ENCODE results near the gene ACRV1. TPM values are rescaled to one million over a fixed set of nuclear protein-coding genes. Genes with fewer than 3 reads are reported as not detected.

ACRV1 gene
- polyA plus RNA-seq (2013, experiment 1 of 2): not detected
- not detected for polyA plus RNA-seq (2013, experiment 2 of 2)

DNA sequence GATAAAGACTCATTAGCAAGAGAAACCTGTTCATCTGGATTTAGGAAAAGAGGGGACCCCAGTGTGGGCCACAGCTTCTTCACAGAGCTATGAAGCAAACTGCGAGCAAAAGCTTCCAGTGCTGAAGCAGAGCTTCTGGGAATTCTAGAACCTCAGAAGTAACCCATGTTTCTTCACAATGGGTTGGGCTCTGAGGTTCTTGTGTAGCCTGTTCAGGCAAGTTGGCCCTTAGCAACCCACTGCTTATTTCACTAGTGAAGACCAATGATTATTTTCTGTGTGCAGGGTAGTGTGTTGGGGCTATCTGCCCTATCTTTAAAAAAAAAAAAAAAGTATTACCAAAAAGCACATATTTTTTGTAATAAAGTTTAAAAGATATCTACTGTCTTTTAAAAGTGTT lies at the start of gene ACRV1:
TSS of gene ACRV1 (minus strand) at position 101 of the 400 bp plus-strand sequence. CDS start at position 34, 67 bp downstream.
- 100% methylated on average over 1 of the region's 1 CpG for WGBS

GRCh38 chr11:125728969-125729368 lies 48.3 kb upstream of the ACRV1 start:
- Histone ChIP-seq H3K9me3 (ENCODE audit: control insufficient read depth, low read length) (no peaks in the 10 kb centered on the region), H3K18ac (ENCODE audit: low read depth in 1 of 2, low read length in 2 of 2) (no peak overlapping the region), H3K27ac (ENCODE audit: low read length, poor library complexity, severe bottlenecking) (no peak overlapping the region), H3K4me3 (ENCODE audit: insufficient read depth in 1 of 2, low read depth in 1 of 2, low read length in 2 of 2) (no peak overlapping the region), H2BK5ac (ENCODE audit: low read depth, low read length, poor library complexity, severe bottlenecking) (no peak overlapping the region), H2BK15ac (ENCODE audit: low read depth, poor library complexity, severe bottlenecking) (no peak overlapping the region), H3K4me2 (ENCODE audit: low read length, poor library complexity, severe bottlenecking) (no peak overlapping the region), H2BK120ac (ENCODE audit: low read depth, low read length) (no peak overlapping the region), H2BK12ac (ENCODE audit: low read length in 2 of 2) (no peak overlapping the region), H3K4me1 (ENCODE audit: control insufficient read depth, insufficient read depth, low read depth, low read length) (no peaks in the 10 kb centered on the region), H3K23ac (ENCODE audit: low read length in 2 of 2) (no peak overlapping the region), H2AFZ (ENCODE audit: low read depth, low read length) (no peak overlapping the region), H3K27me3 (ENCODE audit: control insufficient read depth in 1 of 2, insufficient read depth in 1 of 2, low read length in 2 of 2) (peaks cover 13 to 16% of the 10 kb centered on the region in 2 experiments), H3K14ac (ENCODE audit: low read length in 2 of 2) (no peak overlapping the region), H2AK5ac (ENCODE audit: low read length, severe bottlenecking) (no peak overlapping the region), H3K36me3 (ENCODE audit: control insufficient read depth in 1 of 2, insufficient read depth in 2 of 2, low read depth in 1 of 2, low read length in 2 of 2) (no peaks in the 10 kb centered on the region), H3K9ac (ENCODE audit: low read length) (no peak overlapping the region), H3K4ac (ENCODE audit: low read depth in 1 of 2, low read length in 2 of 2) (no peak overlapping the region), H3K79me1 (replicated peaks; ENCODE audit: low read length, poor library complexity, severe bottlenecking) (no peaks in the 10 kb centered on the region), H4K91ac (ENCODE audit: low read length) (no peak overlapping the region), H4K8ac (ENCODE audit: low read length) (no peak overlapping the region)
- WGBS: 71% methylated on average over 3 of the region's 3 CpGs
- no peak for DNase-seq

More for the DNA sequence above, at the start of gene ACRV1:
- no peaks in the 10 kb centered on the region for H3K27me3 ChIP-seq (ENCODE audit: control insufficient read depth in 1 of 2, insufficient read depth in 1 of 2, low read length in 2 of 2)
- H2AK5ac ChIP-seq (ENCODE audit: low read length, severe bottlenecking): no peak within 1 kb of the TSS
- no peak within 1 kb of the TSS for H3K18ac ChIP-seq (ENCODE audit: low read depth in 1 of 2, low read length in 2 of 2)
- no peaks in the 10 kb centered on the region for H3K79me1 ChIP-seq (replicated peaks; ENCODE audit: low read length, poor library complexity, severe bottlenecking)
- H3K23ac ChIP-seq (ENCODE audit: low read length in 2 of 2): no peak within 1 kb of the TSS
- H3K27ac ChIP-seq (ENCODE audit: low read length, poor library complexity, severe bottlenecking): no peak within 1 kb of the TSS
- no peak for DNase-seq
- H3K4ac ChIP-seq (ENCODE audit: low read depth in 1 of 2, low read length in 2 of 2): no peak within 1 kb of the TSS
- H3K4me2 ChIP-seq (ENCODE audit: low read length, poor library complexity, severe bottlenecking): no peak within 1 kb of the TSS
- no peak within 1 kb of the TSS for H2BK5ac ChIP-seq (ENCODE audit: low read depth, low read length, poor library complexity, severe bottlenecking)
- no peaks in the 10 kb centered on the region for H3K9me3 ChIP-seq (ENCODE audit: control insufficient read depth, low read length)
- H2BK12ac ChIP-seq (ENCODE audit: low read length in 2 of 2): no peak within 1 kb of the TSS
- no peak within 1 kb of the TSS for H2BK15ac ChIP-seq (ENCODE audit: low read depth, poor library complexity, severe bottlenecking)
- no peak within 1 kb of the TSS for H3K14ac ChIP-seq (ENCODE audit: low read length in 2 of 2)
- H3K36me3 ChIP-seq (ENCODE audit: control insufficient read depth in 1 of 2, insufficient read depth in 2 of 2, low read depth in 1 of 2, low read length in 2 of 2): peaks cover 5 to 14% of the 10 kb centered on the region in 2 experiments
- no peak within 1 kb of the TSS for H3K9ac ChIP-seq (ENCODE audit: low read length)
- no peaks in the 10 kb centered on the region for H3K4me1 ChIP-seq (ENCODE audit: control insufficient read depth, insufficient read depth, low read depth, low read length)
- H2BK120ac ChIP-seq (ENCODE audit: low read depth, low read length): no peak within 1 kb of the TSS
- H4K91ac ChIP-seq (ENCODE audit: low read length): no peak within 1 kb of the TSS
- no peak within 1 kb of the TSS for H4K8ac ChIP-seq (ENCODE audit: low read length)
- H2AFZ ChIP-seq (ENCODE audit: low read depth, low read length): no peak within 1 kb of the TSS
- no peak within 1 kb of the TSS for H3K4me3 ChIP-seq (ENCODE audit: insufficient read depth in 1 of 2, low read depth in 1 of 2, low read length in 2 of 2)

DNA sequence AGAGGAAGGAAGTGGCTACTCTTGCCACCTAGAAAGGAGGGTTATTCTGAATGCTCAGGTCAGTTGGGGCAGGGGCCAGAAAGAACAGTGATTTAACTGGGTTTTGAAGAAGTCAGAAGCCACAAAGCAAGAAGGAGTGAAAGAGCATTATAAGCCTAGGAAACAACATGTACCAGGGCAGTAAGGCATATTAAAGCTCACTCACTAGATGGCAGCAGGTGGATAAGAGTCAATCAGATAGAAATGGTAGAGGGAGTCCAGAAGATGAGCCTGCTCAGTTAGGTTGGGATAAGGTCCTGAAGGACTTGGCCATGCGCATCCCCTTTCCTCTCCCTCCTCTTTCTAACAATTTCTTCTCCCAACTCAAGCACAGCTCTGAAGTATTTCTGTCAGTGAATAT lies 43.5 kb upstream of the ACRV1 start:
- Histone ChIP-seq H2AFZ (ENCODE audit: low read depth, low read length) (no peak overlapping the region), H3K27me3 (ENCODE audit: control insufficient read depth in 1 of 2, insufficient read depth in 1 of 2, low read length in 2 of 2) (peaks cover 0 to 9% of the 10 kb centered on the region in 2 experiments), H3K14ac (ENCODE audit: low read length in 2 of 2) (no peak overlapping the region), H3K4me2 (ENCODE audit: low read length, poor library complexity, severe bottlenecking) (no peak overlapping the region), H3K23ac (ENCODE audit: low read length in 2 of 2) (no peak overlapping the region), H3K4me3 (ENCODE audit: insufficient read depth in 1 of 2, low read depth in 1 of 2, low read length in 2 of 2) (no peak overlapping the region), H3K4ac (ENCODE audit: low read depth in 1 of 2, low read length in 2 of 2) (no peak overlapping the region), H3K27ac (ENCODE audit: low read length, poor library complexity, severe bottlenecking) (no peak overlapping the region), H3K36me3 (ENCODE audit: control insufficient read depth in 1 of 2, insufficient read depth in 2 of 2, low read depth in 1 of 2, low read length in 2 of 2) (no peaks in the 10 kb centered on the region), H3K18ac (ENCODE audit: low read depth in 1 of 2, low read length in 2 of 2) (no peak overlapping the region), H2BK5ac (ENCODE audit: low read depth, low read length, poor library complexity, severe bottlenecking) (no peak overlapping the region), H4K8ac (ENCODE audit: low read length) (no peak overlapping the region), H3K9ac (ENCODE audit: low read length) (no peak overlapping the region), H2AK5ac (ENCODE audit: low read length, severe bottlenecking) (no peak overlapping the region), H2BK120ac (ENCODE audit: low read depth, low read length) (no peak overlapping the region), H3K79me1 (replicated peaks; ENCODE audit: low read length, poor library complexity, severe bottlenecking) (no peaks in the 10 kb centered on the region), H3K9me3 (ENCODE audit: control insufficient read depth, low read length) (no peaks in the 10 kb centered on the region), H2BK12ac (ENCODE audit: low read length in 2 of 2) (no peak overlapping the region), H2BK15ac (ENCODE audit: low read depth, poor library complexity, severe bottlenecking) (no peak overlapping the region), H4K91ac (ENCODE audit: low read length) (no peak overlapping the region), H3K4me1 (ENCODE audit: control insufficient read depth, insufficient read depth, low read depth, low read length) (no peaks in the 10 kb centered on the region)
- DNase-seq: no peak
- WGBS: no CpG with 5 or more reads among the region's 1 CpG

GRCh38 chr11:125720781-125721180 lies 40.1 kb upstream of the ACRV1 start:
- no peak overlapping the region for H2AK5ac ChIP-seq (ENCODE audit: low read length, severe bottlenecking)
- H3K4me1 ChIP-seq (ENCODE audit: control insufficient read depth, insufficient read depth, low read depth, low read length): no peaks in the 10 kb centered on the region
- DNase-seq: no peak
- no peak overlapping the region for H3K18ac ChIP-seq (ENCODE audit: low read depth in 1 of 2, low read length in 2 of 2)
- H3K36me3 ChIP-seq (ENCODE audit: control insufficient read depth in 1 of 2, insufficient read depth in 2 of 2, low read depth in 1 of 2, low read length in 2 of 2): no peaks in the 10 kb centered on the region
- H4K8ac ChIP-seq (ENCODE audit: low read length): no peak overlapping the region
- no peak overlapping the region for H3K9ac ChIP-seq (ENCODE audit: low read length)
- H3K23ac ChIP-seq (ENCODE audit: low read length in 2 of 2): no peak overlapping the region
- no peak overlapping the region for H2BK12ac ChIP-seq (ENCODE audit: low read length in 2 of 2)
- H2BK120ac ChIP-seq (ENCODE audit: low read depth, low read length): no peak overlapping the region
- no peak overlapping the region for H2BK5ac ChIP-seq (ENCODE audit: low read depth, low read length, poor library complexity, severe bottlenecking)
- H2BK15ac ChIP-seq (ENCODE audit: low read depth, poor library complexity, severe bottlenecking): no peak overlapping the region
- H3K4me2 ChIP-seq (ENCODE audit: low read length, poor library complexity, severe bottlenecking): no peak overlapping the region
- H3K4ac ChIP-seq (ENCODE audit: low read depth in 1 of 2, low read length in 2 of 2): no peak overlapping the region
- no peak overlapping the region for H4K91ac ChIP-seq (ENCODE audit: low read length)
- no peak overlapping the region for H3K27ac ChIP-seq (ENCODE audit: low read length, poor library complexity, severe bottlenecking)
- H3K4me3 ChIP-seq (ENCODE audit: insufficient read depth in 1 of 2, low read depth in 1 of 2, low read length in 2 of 2): no peak overlapping the region
- no peak overlapping the region for H3K14ac ChIP-seq (ENCODE audit: low read length in 2 of 2)
- H3K9me3 ChIP-seq (ENCODE audit: control insufficient read depth, low read length): no peaks in the 10 kb centered on the region
- 76% methylated on average over 6 of the region's 6 CpGs for WGBS
- H3K79me1 ChIP-seq (replicated peaks; ENCODE audit: low read length, poor library complexity, severe bottlenecking): no peaks in the 10 kb centered on the region
- no peak overlapping the region for H2AFZ ChIP-seq (ENCODE audit: low read depth, low read length)
- peaks cover 0 to 9% of the 10 kb centered on the region in 2 experiments for H3K27me3 ChIP-seq (ENCODE audit: control insufficient read depth in 1 of 2, insufficient read depth in 1 of 2, low read length in 2 of 2)
